GM19239 (cell line): Measurements from ENCODE around the gene MADD.
"Not testable (repeated sequence)": the region's sequence is repeated elsewhere in the genome, so short reads cannot be mapped to it uniquely, and the experiment has no call there.

Source experiments
- DNase-seq: peaks from one replicate; pipeline ENCODE4 v3.0.0; 2011; ENCODE audit warnings: low spot score; ENCODE audit not compliant: insufficient read length
- FAIRE-seq: peaks from 2 replicates; lab custom pipeline; 2011; peaks lifted over from hg19 to GRCh38; lab: Jason Lieb, UNC

MADD gene

GRCh38 chr11:47334699-47335411 is 64.9 kb downstream of the MADD start:
- FAIRE-seq, result not testable (repeated sequence)

DNA sequence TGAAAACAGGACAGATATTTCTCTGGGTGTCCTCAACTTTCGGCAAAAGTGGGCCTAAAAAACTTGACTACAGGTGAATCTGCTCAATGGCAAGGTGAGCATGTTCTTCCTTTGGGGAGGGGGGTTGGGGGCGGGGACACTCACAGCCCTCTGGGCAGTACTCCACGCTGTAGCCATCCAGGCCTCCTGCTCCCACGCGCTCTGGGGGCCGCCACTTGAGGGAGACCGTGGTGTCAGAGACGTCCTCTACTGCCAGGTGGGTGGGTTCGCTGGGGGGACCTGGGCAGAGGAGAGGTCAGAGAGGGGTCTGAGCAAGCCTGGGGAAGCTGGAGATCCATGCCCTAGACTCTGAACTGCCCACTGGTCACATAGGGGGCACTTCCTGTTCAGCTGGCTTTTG is 65.8 kb downstream of the MADD start:
- DNase-seq (no peak), FAIRE-seq (no peak)

More at GRCh38 chr11:47334699-47335411, 64.9 kb downstream of the MADD start:
- not testable (repeated sequence) for DNase-seq

GRCh38 chr11:47336595-47336994 is 66.7 kb downstream of the MADD start:
- no peak for DNase-seq
- FAIRE-seq, result no peak

- DNase-seq, result no peak
- FAIRE-seq, result no peak
Measured at GRCh38 chr11:47337229-47337924, 67.4 kb downstream of the MADD start.

DNA sequence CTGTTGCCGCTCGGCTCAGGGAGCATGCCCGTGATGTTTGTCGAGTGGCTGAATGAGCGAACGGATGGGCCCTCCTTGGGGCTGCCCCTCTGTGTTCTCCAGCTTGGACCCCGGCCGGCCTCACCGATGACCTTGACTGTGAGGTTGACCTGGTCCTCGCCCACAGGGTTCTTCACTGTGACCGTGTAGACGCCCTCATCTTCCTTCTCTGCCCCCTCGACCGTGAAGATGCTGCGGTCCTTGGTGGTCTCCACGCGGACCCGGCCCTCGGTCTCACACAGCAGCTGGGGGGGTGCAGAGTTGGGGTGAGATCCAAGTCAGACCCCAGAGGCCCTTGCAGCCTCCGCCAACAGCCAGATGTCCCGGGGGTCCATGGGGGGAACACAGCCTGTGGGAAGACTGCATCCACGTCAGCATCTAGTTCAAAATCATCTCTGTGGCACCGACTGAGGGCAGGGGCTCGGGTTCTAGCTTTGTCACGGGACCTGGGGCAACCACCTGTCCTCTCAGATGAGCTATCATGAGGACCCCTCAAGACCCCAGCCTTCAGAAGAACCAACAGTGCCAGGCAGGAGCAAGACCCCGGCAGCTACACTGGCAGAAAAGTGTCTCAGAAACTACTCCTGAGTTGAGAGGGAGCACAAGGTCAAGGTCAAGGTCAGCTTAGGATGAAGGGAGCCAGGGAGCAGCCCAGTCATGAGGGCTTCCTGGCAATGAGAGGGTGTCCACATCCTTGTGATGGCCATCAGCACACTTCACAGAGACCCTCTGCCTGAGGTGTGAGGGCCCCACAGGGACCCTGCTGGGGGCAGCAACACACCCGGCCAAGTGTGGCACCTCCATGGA is 68.7 kb downstream of the MADD start:
- DNase-seq, result no peak
- FAIRE-seq, result no peak

DNA sequence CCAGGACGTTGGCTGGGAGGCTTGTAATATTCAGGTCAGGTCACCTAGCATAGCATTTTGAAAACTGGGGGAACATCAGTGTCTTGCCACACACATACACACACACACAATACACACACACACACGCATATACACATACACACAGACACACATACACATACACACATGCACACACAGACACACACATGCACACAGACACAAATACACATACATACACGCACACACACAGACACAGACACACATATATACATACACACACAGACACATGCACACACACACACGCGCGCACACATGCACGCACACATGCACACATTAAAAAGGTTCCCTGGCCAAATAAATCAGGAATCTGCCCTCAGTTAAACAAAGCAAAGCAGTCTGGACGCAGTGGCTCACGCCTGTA is 70.1 kb downstream of the MADD start:
- FAIRE-seq, result no peak
- DNase-seq, result no peak

GRCh38 chr11:47340980-47341775 is 71.2 kb downstream of the MADD start:
- FAIRE-seq, result no peak
- DNase-seq, result no peak

GRCh38 chr11:47342036-47342803 is 72.3 kb downstream of the MADD start:
- FAIRE-seq, result no peak
- DNase-seq, result no peak

DNA sequence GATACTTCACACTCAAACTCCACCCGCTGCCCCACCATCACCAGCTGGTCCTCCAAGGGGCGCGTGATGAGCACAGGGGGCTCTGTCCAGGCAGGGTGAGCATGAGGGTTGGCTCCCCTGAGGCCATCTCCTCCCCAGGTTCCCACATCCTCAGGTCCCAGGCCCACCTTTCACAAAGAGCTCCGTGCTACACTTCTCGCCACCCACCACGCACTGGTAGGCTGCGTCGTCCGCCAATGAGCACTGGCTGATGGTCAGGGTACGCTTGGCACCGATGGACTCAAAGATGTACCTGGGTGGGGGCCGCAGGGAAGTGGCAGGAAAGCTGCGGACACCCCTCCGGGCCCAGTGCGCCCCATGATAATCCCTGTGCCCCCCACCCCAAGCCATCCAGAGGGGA is 72.9 kb downstream of the MADD start:
- FAIRE-seq (no peak), DNase-seq (no peak)

GRCh38 chr11:47345890-47346563 is 76.1 kb downstream of the MADD start:
- DNase-seq, result no peak
- FAIRE-seq, result no peak

DNA sequence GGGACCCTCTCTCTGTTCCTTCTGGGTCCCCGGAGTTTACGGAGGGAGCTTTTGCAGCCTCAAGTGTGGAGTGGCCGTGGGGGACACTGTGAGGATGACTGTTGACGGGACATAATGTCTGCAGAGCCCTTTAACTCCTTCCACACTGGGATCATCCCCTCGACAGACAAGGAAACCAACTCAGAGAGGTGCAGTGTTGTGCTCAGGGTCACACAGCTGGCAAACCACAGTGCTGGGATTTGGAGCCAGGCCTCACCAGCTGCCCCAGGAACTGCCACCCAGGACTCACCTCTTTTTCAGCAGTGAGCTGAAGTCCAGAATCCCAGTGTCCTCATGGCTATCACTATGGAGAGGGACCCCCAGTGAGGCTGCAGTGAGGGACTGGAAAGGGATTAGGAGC is 77.2 kb downstream of the MADD start:
- FAIRE-seq, result no peak
- DNase-seq, result no peak

DNA sequence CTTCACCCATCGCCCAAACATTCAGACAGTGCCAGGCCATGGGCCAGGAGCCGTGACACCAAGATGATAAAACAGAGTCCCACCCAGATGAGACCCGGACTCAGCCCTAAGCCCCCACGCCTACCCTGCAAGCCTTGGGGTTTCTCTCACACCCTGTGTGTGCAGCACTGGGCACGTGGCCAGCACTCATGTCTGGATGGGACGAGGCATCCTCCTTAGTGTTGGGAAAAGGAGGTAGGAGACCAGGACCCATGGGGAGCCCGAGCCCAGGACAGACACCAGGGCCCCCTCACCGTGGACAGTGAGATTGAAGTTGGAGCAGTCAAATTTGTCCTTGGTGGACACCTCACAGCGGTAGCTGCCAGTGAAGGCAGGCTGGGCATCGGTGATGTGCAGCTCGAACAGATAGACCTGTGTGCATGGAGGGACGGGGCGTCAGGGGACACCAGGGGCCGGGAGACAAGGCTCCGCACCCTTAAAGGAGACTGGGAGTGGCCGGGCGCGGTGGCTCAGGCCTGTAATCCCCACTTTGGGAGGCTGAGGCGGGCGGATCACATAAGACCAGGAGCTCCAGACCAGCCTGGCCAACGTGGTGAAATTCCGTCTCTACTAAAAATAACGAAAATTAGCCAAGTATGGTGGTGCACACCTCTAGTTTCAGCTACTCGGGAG is 78.3 kb downstream of the MADD start:
- no peak for DNase-seq
- FAIRE-seq, result no peak

GRCh38 chr11:47348859-47349258 is 78.9 kb downstream of the MADD start:
- FAIRE-seq, result no peak
- DNase-seq, result peak; percentile 53

GRCh38 chr11:47349521-47350095 is 79.7 kb downstream of the MADD start:
- FAIRE-seq (no peak), DNase-seq (no peak)

DNA sequence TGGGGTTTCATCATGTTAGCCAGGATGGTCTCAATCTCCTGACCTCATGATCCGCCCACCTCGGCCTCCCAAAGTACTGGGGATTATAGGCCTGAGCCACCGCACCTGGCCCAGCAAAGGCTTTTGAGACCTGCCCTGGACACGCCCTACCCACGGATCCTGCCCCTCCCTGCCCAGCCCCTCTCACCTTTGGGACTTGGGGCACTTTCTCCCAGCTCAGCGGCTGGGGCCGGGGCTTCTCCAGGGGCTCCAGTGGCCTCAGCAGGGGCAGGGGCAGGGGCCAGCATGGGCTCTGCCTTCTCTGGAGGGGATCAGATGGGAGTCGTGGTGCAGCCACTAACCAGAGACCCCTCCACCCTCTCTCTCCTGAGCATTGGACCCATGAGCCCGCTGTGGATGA is 80.4 kb downstream of the MADD start:
- FAIRE-seq (no peak), DNase-seq (no peak)

- DNase-seq (no peak), FAIRE-seq (no peak)
Measured at GRCh38 chr11:47351156-47352126, 81.5 kb downstream of the MADD start.

GRCh38 chr11:47352556-47352955 is 82.6 kb downstream of the MADD start, which contains the start of gene MYBPC3:
TSS of gene MYBPC3 (minus strand) at chr11:47352702. CDS start at chr11:47352647, 55 bp downstream.
- FAIRE-seq (no peak), DNase-seq (no peak)
